Activated effector memory CD4-positive, alpha-beta T cell treated with Interleukin-2 at 50 U/mL for 16 hours (primary cell): ENCODE results near the gene STARD13.
"Not testable (repeated sequence)": the region's sequence is repeated elsewhere in the genome, so short reads cannot be mapped to it uniquely, and the experiment has no call there.

Experiments used
- DNase-seq: peaks from one replicate; pipeline ENCODE4 v3.0.0-alpha.2; 2020

STARD13 gene

GRCh38 chr13:33168321-33168960 is 117.1 kb downstream of the STARD13 start:
- DNase-seq = no peak

GRCh38 chr13:33167491-33167890 is 118.1 kb downstream of the STARD13 start:
- DNase-seq = no peak

- no peak for DNase-seq
Measured at GRCh38 chr13:33165787-33166186, 119.8 kb downstream of the STARD13 start.

GRCh38 chr13:33164331-33164730 is 121.2 kb downstream of the STARD13 start:
- no peak for DNase-seq

- DNase-seq = not testable (repeated sequence)
Measured at GRCh38 chr13:33162725-33163124, 122.8 kb downstream of the STARD13 start.

GRCh38 chr13:33158816-33159215 is 126.7 kb downstream of the STARD13 start:
- DNase-seq = no peak

GRCh38 chr13:33158271-33158670 is 127.3 kb downstream of the STARD13 start:
- no peak for DNase-seq

- DNase-seq = no peak
Measured at GRCh38 chr13:33154911-33155310, 130.6 kb downstream of the STARD13 start.

GRCh38 chr13:33153421-33154404 is 131.8 kb downstream of the STARD13 start:
- no peak for DNase-seq

- no peak for DNase-seq
Measured at GRCh38 chr13:33152389-33152788, 133.2 kb downstream of the STARD13 start.

- DNase-seq = no peak
Measured at GRCh38 chr13:33150662-33151061, 134.9 kb downstream of the STARD13 start.

- no peak for DNase-seq
Measured at GRCh38 chr13:33150126-33150525, 135.4 kb downstream of the STARD13 start.

- no peak for DNase-seq
Measured at GRCh38 chr13:33147832-33148231, 137.7 kb downstream of the STARD13 start.

- no peak for DNase-seq
Measured at GRCh38 chr13:33146843-33147611, 138.5 kb downstream of the STARD13 start.

GRCh38 chr13:33145667-33146066 is 139.9 kb downstream of the STARD13 start:
- DNase-seq = no peak

GRCh38 chr13:33144358-33144784 is 141.2 kb downstream of the STARD13 start:
- DNase-seq = no peak

GRCh38 chr13:33139780-33140535 is 145.6 kb downstream of the STARD13 start:
- DNase-seq = no peak

- no peak for DNase-seq
Measured at GRCh38 chr13:33139184-33139583, 146.4 kb downstream of the STARD13 start.

- no peak for DNase-seq
Measured at GRCh38 chr13:33138441-33138840, 147.1 kb downstream of the STARD13 start.

GRCh38 chr13:33137721-33138120 is 147.8 kb downstream of the STARD13 start:
- DNase-seq = no peak

- DNase-seq = no peak
Measured at GRCh38 chr13:33135097-33135496, 150.5 kb downstream of the STARD13 start.

GRCh38 chr13:33134213-33134612 is 151.3 kb downstream of the STARD13 start:
- DNase-seq = no peak
